Fibroblast of lung (primary cell): Measurements from ENCODE around the gene MID1. TPM values are rescaled to one million over a fixed set of nuclear protein-coding genes. Genes with fewer than 3 reads are reported as not detected.

Experiments used
- DNase-seq, 2 donors: peaks; one replicate each; pipeline versions ENCODE4 v3.0.0 to v3.0.0-alpha.2; 2010; ENCODE audit warnings: low read depth in 2 of 2
- H2AFZ ChIP-seq: 2 replicates; pipeline ENCODE4 v1.5.1; 2012; ENCODE audit warnings: low read length, control low read depth, inconsistent platforms
- H3K27ac ChIP-seq: 2 replicates; pipeline ENCODE4 v1.5.1; 2011; ENCODE audit warnings: low read length, control low read depth; ENCODE audit not compliant: insufficient read depth
- H3K27me3 ChIP-seq: 2 replicates; pipeline ENCODE4 v1.5.1; 2011; ENCODE audit warnings: mild to moderate bottlenecking, low read length; ENCODE audit not compliant: control insufficient read depth, insufficient read depth
- H3K36me3 ChIP-seq: 2 replicates; pipeline ENCODE4 v1.5.1; 2011; ENCODE audit warnings: low read length; ENCODE audit not compliant: control insufficient read depth, insufficient read depth
- H3K4me1 ChIP-seq: 2 replicates; pipeline ENCODE4 v1.5.1; 2011; ENCODE audit warnings: low read length; ENCODE audit not compliant: control insufficient read depth, insufficient read depth; ENCODE audit errors: extremely low read depth
- H3K4me2 ChIP-seq: 2 replicates; pipeline ENCODE4 v1.5.1; 2011; ENCODE audit warnings: low read length, control low read depth; ENCODE audit not compliant: insufficient read depth; ENCODE audit errors: extremely low read depth
- H3K4me3 ChIP-seq, 4 experiments: fragments of 200-600 bp in 1 of 4; sonication (generic) in 1 of 4; replicated peaks in 1 of 4; 2 replicates each; pipeline ENCODE4 v1.5.1; 2011 to 2016; ENCODE audit warnings: low read length in 4 of 4, low read depth in 3 of 4, mild to moderate bottlenecking in 3 of 4, control low read depth in 2 of 4, inconsistent platforms in 1 of 4, mixed read lengths in 1 of 4; ENCODE audit not compliant: insufficient read depth in 1 of 4; ENCODE audit errors: control extremely low read depth in 1 of 4
- H3K79me2 ChIP-seq: 2 replicates; pipeline ENCODE4 v1.5.1; 2012; ENCODE audit warnings: mild to moderate bottlenecking, low read length, inconsistent platforms; ENCODE audit not compliant: control insufficient read depth, insufficient read depth
- H3K9ac ChIP-seq: 2 replicates; pipeline ENCODE4 v1.5.1; 2011; ENCODE audit warnings: mild to moderate bottlenecking, low read length, control low read depth; ENCODE audit not compliant: insufficient read depth
- H3K9me3 ChIP-seq: 2 replicates; pipeline ENCODE4 v1.5.1; 2012; ENCODE audit warnings: low read depth, low read length; ENCODE audit not compliant: control insufficient read depth, insufficient read depth
- H4K20me1 ChIP-seq: 2 replicates; pipeline ENCODE4 v1.5.1; 2011; ENCODE audit warnings: low read length; ENCODE audit not compliant: control insufficient read depth, insufficient read depth; ENCODE audit errors: extremely low read depth
- EZH2 ChIP-seq: IDR thresholded peaks from 2 replicates; pipeline ENCODE4 v1.5.1; 2012; ENCODE audit warnings: low read length, control low read depth, mild to moderate bottlenecking; ENCODE audit errors: missing control alignments
- polyA plus RNA-seq, 2 donors: library from polyadenylated mRNA; depleted of rRNA in 1 of 2; stranded (reverse) in 1 of 2; unstranded in 1 of 2; fragments of >200 nt; gene quantifications; 2 replicates each; pipeline ENCODE4 v1.2.1, GENCODE V29; 2011 to 2012; ENCODE audit warnings: missing spikeins in 1 of 2
- total RNA-seq: library from RNA; depleted of rRNA; stranded (reverse); fragments of >200 nt; gene quantifications from 2 replicates; pipeline ENCODE4 v1.2.1, GENCODE V29; 2014
- TF ChIP-seq, protein P1 (sequence below), 2 donors: IDR thresholded peaks in 1 of 2; conservative IDR thresholded peaks in 1 of 2; 1 replicate in 1 of 2; 2 replicates in 1 of 2; pipeline ENCODE4 v1.5.1; 2011 to 2012; ENCODE audit warnings: low read length in 2 of 2, control low read depth in 1 of 2, inconsistent platforms in 1 of 2, low read depth in 1 of 2, mild to moderate bottlenecking in 1 of 2

MID1 gene
- total and polyA plus RNA-seq, 2 donors (not counting 1 experiment from before 2014, with no cell fraction given): 20.3 to 27.7 TPM

DNA sequence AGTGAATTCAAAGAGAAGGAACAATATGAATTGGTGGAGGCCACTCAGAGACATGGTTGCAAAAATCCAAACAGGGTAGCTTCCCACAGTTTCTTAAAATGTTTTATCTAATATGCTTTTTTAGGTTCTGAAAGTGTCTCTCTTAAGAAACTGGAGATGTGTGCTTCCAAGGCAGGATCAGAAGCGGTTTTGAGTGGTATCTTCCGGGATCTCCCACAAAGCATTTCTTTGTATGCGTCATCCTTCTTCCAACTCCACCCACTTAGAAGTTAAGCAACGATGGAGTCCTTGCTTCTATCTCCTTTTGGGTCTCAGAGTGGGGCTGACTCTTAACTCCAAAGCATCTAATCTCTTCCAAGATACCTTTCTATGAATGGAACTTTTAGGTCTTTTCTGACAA, 196.7 kb downstream of the MID1 start:
- no peak for DNase-seq
- no peak overlapping the region for H3K4me2 ChIP-seq
- H2AFZ ChIP-seq: no peak overlapping the region
- H3K9me3 ChIP-seq: no peaks in the 10 kb centered on the region
- no peaks in the 10 kb centered on the region for H4K20me1 ChIP-seq
- H3K4me3 ChIP-seq: no peak overlapping the region
- H3K27me3 ChIP-seq: no peaks in the 10 kb centered on the region
- no peaks in the 10 kb centered on the region for H3K36me3 ChIP-seq
- no peaks in the 10 kb centered on the region for H3K79me2 ChIP-seq
- H3K9ac ChIP-seq: no peak overlapping the region
- no peak overlapping the region for H3K27ac ChIP-seq
- no peak for TF ChIP-seq EZH2
- TF ChIP-seq, protein P1, sequence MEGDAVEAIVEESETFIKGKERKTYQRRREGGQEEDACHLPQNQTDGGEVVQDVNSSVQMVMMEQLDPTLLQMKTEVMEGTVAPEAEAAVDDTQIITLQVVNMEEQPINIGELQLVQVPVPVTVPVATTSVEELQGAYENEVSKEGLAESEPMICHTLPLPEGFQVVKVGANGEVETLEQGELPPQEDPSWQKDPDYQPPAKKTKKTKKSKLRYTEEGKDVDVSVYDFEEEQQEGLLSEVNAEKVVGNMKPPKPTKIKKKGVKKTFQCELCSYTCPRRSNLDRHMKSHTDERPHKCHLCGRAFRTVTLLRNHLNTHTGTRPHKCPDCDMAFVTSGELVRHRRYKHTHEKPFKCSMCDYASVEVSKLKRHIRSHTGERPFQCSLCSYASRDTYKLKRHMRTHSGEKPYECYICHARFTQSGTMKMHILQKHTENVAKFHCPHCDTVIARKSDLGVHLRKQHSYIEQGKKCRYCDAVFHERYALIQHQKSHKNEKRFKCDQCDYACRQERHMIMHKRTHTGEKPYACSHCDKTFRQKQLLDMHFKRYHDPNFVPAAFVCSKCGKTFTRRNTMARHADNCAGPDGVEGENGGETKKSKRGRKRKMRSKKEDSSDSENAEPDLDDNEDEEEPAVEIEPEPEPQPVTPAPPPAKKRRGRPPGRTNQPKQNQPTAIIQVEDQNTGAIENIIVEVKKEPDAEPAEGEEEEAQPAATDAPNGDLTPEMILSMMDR (conservative IDR thresholded peaks at IDR 0.05 in 1 of 2, IDR thresholded peaks at IDR 0.05 in 1 of 2; ENCODE audit: low read depth in 1 of 2, low read length in 2 of 2): no peak
- H3K4me1 ChIP-seq: no peaks in the 10 kb centered on the region

DNA sequence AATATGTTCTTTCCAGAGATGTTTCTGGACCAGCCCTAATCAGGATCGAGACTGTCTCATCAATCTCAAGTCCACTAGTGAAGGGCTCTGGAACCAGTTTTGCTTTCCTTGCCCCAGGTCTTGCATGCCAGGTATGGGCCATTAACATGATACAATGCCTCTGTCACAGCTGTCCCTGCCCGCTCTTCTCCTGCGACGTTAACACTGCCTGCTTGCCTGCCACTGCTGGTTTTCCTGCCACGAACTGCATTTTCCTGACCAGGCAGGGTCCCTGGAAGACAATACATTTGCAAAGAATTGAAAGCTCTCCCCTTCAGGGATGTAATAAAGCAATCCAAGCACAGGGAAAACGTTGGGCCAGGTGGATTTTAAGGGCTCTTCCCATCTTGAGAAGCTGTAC, 200.3 kb downstream of the MID1 start:
- no peaks in the 10 kb centered on the region for H3K79me2 ChIP-seq
- no peaks in the 10 kb centered on the region for H3K27me3 ChIP-seq
- no peak overlapping the region for H3K27ac ChIP-seq
- H3K9ac ChIP-seq: no peak overlapping the region
- no peaks in the 10 kb centered on the region for H3K36me3 ChIP-seq
- no peak overlapping the region for H2AFZ ChIP-seq
- no peaks in the 10 kb centered on the region for H3K4me1 ChIP-seq
- no peak for TF ChIP-seq EZH2
- TF ChIP-seq, protein P1 (conservative IDR thresholded peaks at IDR 0.05 in 1 of 2, IDR thresholded peaks at IDR 0.05 in 1 of 2; ENCODE audit: low read depth in 1 of 2, low read length in 2 of 2): no peak
- H3K4me3 ChIP-seq: no peak overlapping the region
- no peaks in the 10 kb centered on the region for H3K9me3 ChIP-seq
- no peaks in the 10 kb centered on the region for H4K20me1 ChIP-seq
- no peak overlapping the region for H3K4me2 ChIP-seq
- DNase-seq: no peak

DNA sequence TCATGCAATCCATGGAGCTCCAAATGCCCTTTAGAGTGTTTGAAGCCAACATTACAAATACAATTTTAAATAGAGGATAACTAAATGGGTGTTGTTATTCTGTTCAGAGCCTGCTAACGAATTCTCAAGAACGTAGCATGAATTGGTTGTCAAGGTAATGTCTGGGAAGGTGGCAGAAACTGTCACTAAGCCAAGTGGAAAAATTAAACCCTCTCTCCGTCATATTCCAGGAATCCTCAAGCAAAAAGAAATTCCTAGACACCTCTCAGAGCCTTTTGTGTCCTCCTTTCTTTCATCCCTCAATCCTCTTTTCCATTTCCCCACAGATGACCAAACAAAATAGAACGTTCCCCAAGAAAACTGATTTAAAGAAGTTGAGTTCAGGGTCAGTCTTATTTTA, 204.0 kb downstream of the MID1 start:
- Histone ChIP-seq H3K27me3 (no peaks in the 10 kb centered on the region), H4K20me1 (no peaks in the 10 kb centered on the region), H3K79me2 (no peaks in the 10 kb centered on the region), H2AFZ (no peak overlapping the region), H3K36me3 (no peaks in the 10 kb centered on the region), H3K9ac (no peak overlapping the region), H3K4me3 (no peak overlapping the region), H3K4me2 (no peak overlapping the region), H3K4me1 (no peaks in the 10 kb centered on the region), H3K9me3 (no peaks in the 10 kb centered on the region), H3K27ac (no peak overlapping the region)
- no peak for TF ChIP-seq EZH2
- TF ChIP-seq, protein P1 (conservative IDR thresholded peaks at IDR 0.05 in 1 of 2, IDR thresholded peaks at IDR 0.05 in 1 of 2; ENCODE audit: low read depth in 1 of 2, low read length in 2 of 2): no peak
- no peak for DNase-seq
